ENCODE results near the gene PDE8B. TPM values are rescaled to one million over a fixed set of nuclear protein-coding genes. Genes with fewer than 3 reads are reported as not detected.

Gene PDE8B
- total RNA-seq, 1 experiment from 2014 or later: 0.17 TPM

DNA sequence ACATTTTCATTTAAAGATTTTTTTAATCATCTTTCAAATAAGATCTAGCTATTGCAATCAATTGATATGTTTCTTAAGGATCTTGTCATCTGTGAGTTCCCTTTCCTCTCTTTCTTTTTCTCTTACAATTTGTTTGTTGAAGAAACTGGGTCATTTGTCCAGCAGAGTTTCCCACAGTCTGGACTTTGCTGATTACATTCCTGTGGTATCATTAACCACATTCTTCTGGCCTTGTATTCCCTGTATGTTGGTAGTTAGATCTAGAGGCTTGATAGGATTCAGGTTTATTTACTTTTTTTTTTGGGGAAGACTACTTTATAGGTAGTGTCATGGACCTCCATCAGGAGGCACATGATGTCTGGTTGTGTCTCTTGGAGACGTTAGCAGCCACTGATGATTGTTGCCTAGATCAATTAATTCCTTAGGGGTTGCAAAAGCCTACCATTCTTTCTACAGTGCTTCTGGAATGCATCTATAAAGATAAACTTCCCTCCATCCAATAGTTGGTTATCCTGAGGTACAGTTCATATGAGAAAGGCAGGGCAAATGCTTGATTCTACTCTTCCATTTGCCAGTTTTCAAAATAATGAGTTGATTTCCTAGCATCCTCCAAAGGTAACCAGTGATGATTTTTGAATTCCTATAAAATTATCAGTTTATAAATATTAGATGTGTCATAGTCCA, 14.3 kb downstream of the PDE8B start:
- 0 out of 2 replicates have a peak, but pooled peaks cover 9% of the 10 kb centered on the region for H3K27me3 ChIP-seq (ENCODE audit: insufficient read depth, low read length)
- H3K79me2 ChIP-seq (ENCODE audit: insufficient read depth, low read length): no peaks in the 10 kb centered on the region
- no peak overlapping the region for H3K4me3 ChIP-seq (replicated peaks in 1 of 2; ENCODE audit: low read depth in 1 of 2, low read length in 2 of 2)
- no peak overlapping the region for H2AFZ ChIP-seq (ENCODE audit: low read depth, low read length, poor library complexity, severe bottlenecking)
- ATAC-seq: no peak
- no TSS peak for BruUV-seq (replicated peaks)
- H3K9me2 ChIP-seq (ENCODE audit: insufficient read depth): no peaks in the 10 kb centered on the region
- H3K4me2 ChIP-seq (ENCODE audit: low read length): no peak overlapping the region
- no peaks in the 10 kb centered on the region for H3K36me3 ChIP-seq (ENCODE audit: control insufficient read depth in 1 of 2, insufficient read depth in 2 of 2, low read length in 2 of 2)
- TF ChIP-seq, protein P1, sequence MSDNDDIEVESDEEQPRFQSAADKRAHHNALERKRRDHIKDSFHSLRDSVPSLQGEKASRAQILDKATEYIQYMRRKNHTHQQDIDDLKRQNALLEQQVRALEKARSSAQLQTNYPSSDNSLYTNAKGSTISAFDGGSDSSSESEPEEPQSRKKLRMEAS (IDR thresholded peaks at IDR 0.05): no peak
- TF ChIP-seq CBX3 (IDR thresholded peaks at IDR 0.05; ENCODE audit: low read depth) (no peak), EZH2 (IDR thresholded peaks at IDR 0.05) (no peak), POLR2AphosphoS5 (IDR thresholded peaks at IDR 0.05; ENCODE audit: low read depth, low read length) (no peak), POLR2A (IDR thresholded peaks at IDR 0.05; ENCODE audit: borderline replicate concordance, extremely low read depth, insufficient read depth, insufficient read length) (no peak), YY1 (IDR thresholded peaks at IDR 0.05; ENCODE audit: extremely low read depth, insufficient replicate concordance, low read depth, low read length) (no peak), ZNF274 (IDR thresholded peaks at IDR 0.05; ENCODE audit: low read depth, low read length) (no peak)
- TF ChIP-seq, protein P2, sequence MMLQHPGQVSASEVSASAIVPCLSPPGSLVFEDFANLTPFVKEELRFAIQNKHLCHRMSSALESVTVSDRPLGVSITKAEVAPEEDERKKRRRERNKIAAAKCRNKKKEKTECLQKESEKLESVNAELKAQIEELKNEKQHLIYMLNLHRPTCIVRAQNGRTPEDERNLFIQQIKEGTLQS (IDR thresholded peaks at IDR 0.05): no peak
- TF ChIP-seq, protein P3, sequence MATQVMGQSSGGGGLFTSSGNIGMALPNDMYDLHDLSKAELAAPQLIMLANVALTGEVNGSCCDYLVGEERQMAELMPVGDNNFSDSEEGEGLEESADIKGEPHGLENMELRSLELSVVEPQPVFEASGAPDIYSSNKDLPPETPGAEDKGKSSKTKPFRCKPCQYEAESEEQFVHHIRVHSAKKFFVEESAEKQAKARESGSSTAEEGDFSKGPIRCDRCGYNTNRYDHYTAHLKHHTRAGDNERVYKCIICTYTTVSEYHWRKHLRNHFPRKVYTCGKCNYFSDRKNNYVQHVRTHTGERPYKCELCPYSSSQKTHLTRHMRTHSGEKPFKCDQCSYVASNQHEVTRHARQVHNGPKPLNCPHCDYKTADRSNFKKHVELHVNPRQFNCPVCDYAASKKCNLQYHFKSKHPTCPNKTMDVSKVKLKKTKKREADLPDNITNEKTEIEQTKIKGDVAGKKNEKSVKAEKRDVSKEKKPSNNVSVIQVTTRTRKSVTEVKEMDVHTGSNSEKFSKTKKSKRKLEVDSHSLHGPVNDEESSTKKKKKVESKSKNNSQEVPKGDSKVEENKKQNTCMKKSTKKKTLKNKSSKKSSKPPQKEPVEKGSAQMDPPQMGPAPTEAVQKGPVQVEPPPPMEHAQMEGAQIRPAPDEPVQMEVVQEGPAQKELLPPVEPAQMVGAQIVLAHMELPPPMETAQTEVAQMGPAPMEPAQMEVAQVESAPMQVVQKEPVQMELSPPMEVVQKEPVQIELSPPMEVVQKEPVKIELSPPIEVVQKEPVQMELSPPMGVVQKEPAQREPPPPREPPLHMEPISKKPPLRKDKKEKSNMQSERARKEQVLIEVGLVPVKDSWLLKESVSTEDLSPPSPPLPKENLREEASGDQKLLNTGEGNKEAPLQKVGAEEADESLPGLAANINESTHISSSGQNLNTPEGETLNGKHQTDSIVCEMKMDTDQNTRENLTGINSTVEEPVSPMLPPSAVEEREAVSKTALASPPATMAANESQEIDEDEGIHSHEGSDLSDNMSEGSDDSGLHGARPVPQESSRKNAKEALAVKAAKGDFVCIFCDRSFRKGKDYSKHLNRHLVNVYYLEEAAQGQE (IDR thresholded peaks at IDR 0.05; ENCODE audit: low read depth): no peak
- ChIA-PET CTCF (no interaction called here), RAD21 (ENCODE audit: low non-redundant PET in 1 of 2, low total read pairs in 2 of 2, uncharacterized antibody in 2 of 2, unreplicated experiment in 2 of 2) (no interaction called here), POLR2A (no interaction called here)
- intact Hi-C loops (cut with micrococcal nuclease): loop anchor here (10.0 kb wide), 1 partner anchor 160 kb away; no protein-coding TSS in a partner anchor
- no peaks in the 10 kb centered on the region for H4K20me1 ChIP-seq (ENCODE audit: insufficient read depth)
- H3K27ac ChIP-seq (ENCODE audit: low read depth, low read length): no peak overlapping the region
- H3K9ac ChIP-seq (ENCODE audit: low read length): no peak overlapping the region
- DNase-seq (ENCODE audit: low read depth, low spot score): no peak
- no peaks in the 10 kb centered on the region for H3K9me3 ChIP-seq (ENCODE audit: control insufficient read depth in 1 of 2, insufficient read depth in 1 of 2, low read depth in 1 of 2, low read length in 2 of 2)
- no peaks in the 10 kb centered on the region for H3K4me1 ChIP-seq (ENCODE audit: control insufficient read depth in 1 of 2, insufficient read depth in 2 of 2, low read length in 2 of 2)

Measured in HCT116 (cell line).